SU-DHL-6 (cell line): ENCODE data around the gene TCF12.

Source experiments
- EZH2phosphoT487 ChIP-seq: fragments of 200-600 bp; sonication (generic), shearing (Covaris generic); conservative IDR thresholded peaks from 2 replicates; pipeline ENCODE4 v1.6.1; 2018; ENCODE audit warnings: mild to moderate bottlenecking, antibody characterized with exemption, low read length, moderate library complexity, mixed read lengths
- TF ChIP-seq, protein P1 (sequence below): fragments of 200-600 bp; sonication (generic); IDR thresholded peaks from one replicate; pipeline ENCODE4 v1.5.1; 2017; ENCODE audit warnings: antibody characterized with exemption, mild to moderate bottlenecking, low read length, moderate library complexity; ENCODE audit not compliant: insufficient read depth, poor library complexity, severe bottlenecking

DNA sequence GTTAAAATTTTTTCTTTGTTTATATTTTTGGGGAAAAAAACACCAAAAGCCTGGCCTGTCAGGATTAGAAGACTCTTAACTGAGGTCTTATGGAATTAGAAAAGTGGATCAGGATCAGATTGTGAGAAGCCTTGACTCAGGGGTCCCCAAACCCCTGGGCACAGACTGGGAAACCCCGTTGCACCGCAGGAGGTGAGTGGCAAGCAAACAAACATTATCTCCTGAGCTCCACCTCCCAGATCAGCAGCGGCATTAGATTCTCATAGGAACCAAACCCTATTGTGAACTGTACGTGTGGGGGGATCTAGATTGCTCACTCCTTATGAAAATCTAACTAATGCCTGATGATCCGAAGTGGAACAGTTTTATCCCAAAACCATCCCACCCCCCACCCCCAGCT is 117.2 kb downstream of the TCF12 start:
- TF ChIP-seq, protein P1, sequence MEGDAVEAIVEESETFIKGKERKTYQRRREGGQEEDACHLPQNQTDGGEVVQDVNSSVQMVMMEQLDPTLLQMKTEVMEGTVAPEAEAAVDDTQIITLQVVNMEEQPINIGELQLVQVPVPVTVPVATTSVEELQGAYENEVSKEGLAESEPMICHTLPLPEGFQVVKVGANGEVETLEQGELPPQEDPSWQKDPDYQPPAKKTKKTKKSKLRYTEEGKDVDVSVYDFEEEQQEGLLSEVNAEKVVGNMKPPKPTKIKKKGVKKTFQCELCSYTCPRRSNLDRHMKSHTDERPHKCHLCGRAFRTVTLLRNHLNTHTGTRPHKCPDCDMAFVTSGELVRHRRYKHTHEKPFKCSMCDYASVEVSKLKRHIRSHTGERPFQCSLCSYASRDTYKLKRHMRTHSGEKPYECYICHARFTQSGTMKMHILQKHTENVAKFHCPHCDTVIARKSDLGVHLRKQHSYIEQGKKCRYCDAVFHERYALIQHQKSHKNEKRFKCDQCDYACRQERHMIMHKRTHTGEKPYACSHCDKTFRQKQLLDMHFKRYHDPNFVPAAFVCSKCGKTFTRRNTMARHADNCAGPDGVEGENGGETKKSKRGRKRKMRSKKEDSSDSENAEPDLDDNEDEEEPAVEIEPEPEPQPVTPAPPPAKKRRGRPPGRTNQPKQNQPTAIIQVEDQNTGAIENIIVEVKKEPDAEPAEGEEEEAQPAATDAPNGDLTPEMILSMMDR, result no peak
- no peak for TF ChIP-seq EZH2phosphoT487
